Measurements from ENCODE around the gene ZDHHC9. TPM values are rescaled to one million over a fixed set of nuclear protein-coding genes. Genes with fewer than 3 reads are reported as not detected.

ZDHHC9 gene
- total and polyA plus RNA-seq, 2 donors (not counting 1 experiment from before 2014, with no cell fraction given) = 1.3 to 6.1 TPM

DNA sequence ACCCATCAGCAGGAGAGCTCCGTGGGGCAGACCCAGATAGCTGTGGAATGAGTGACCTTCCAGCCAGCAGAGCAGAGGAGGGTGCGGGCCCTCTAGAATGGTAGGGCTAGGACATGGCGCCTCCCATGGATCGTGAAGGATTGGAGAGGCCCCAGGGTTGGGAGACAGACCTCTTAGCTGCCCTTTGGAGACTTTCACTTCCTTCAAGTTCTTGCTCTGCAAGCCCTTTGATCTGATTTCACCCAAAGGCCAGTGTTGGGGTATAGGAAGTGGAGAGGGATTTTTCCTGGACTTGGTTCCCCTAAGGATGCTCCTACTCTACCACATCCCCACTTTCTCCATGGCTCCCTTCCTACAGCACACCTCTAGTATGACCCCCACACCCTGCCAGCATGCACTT lies 61.0 kb downstream of the ZDHHC9 start:
- TF ChIP-seq, protein P1, sequence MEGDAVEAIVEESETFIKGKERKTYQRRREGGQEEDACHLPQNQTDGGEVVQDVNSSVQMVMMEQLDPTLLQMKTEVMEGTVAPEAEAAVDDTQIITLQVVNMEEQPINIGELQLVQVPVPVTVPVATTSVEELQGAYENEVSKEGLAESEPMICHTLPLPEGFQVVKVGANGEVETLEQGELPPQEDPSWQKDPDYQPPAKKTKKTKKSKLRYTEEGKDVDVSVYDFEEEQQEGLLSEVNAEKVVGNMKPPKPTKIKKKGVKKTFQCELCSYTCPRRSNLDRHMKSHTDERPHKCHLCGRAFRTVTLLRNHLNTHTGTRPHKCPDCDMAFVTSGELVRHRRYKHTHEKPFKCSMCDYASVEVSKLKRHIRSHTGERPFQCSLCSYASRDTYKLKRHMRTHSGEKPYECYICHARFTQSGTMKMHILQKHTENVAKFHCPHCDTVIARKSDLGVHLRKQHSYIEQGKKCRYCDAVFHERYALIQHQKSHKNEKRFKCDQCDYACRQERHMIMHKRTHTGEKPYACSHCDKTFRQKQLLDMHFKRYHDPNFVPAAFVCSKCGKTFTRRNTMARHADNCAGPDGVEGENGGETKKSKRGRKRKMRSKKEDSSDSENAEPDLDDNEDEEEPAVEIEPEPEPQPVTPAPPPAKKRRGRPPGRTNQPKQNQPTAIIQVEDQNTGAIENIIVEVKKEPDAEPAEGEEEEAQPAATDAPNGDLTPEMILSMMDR (IDR thresholded peaks at IDR 0.05) = no peak
- Histone ChIP-seq H3K36me3 (replicated peaks in 1 of 2; ENCODE audit: control extremely low read depth in 1 of 2, control insufficient read depth in 1 of 2, extremely low read depth in 1 of 2, insufficient read depth in 2 of 2, low read length in 1 of 2) (peaks cover 0 to 41% of the 10 kb centered on the region in 2 experiments), H3K9me3 (ENCODE audit: control extremely low read depth in 1 of 3, control insufficient read depth in 2 of 3, insufficient read depth in 1 of 3, low read length in 2 of 3) (no peaks in the 10 kb centered on the region), H3K79me2 (ENCODE audit: control insufficient read depth, insufficient read depth, low read length) (peaks cover 92% of the 10 kb centered on the region), H3K4me2 (replicated peaks; ENCODE audit: low read depth, low read length, poor library complexity, severe bottlenecking) (peak overlapping the region; percentile 85), H3K9ac (ENCODE audit: low read length) (peak overlapping the region; percentile 82), H3K27ac (ENCODE audit: low read length in 2 of 2) (peak overlapping the region; percentile 63 to 81), H4K20me1 (ENCODE audit: control insufficient read depth, insufficient read depth, low read length, poor library complexity, severe bottlenecking) (peaks cover 56% of the 10 kb centered on the region), H2AFZ (ENCODE audit: insufficient read depth, low read depth, low read length, poor library complexity, severe bottlenecking) (no peak overlapping the region), H3K4me3 (ENCODE audit: control extremely low read depth in 1 of 5, extremely low read depth in 1 of 5, insufficient read depth in 1 of 5, low read depth in 2 of 5, low read length in 4 of 5) (peak overlapping the region; percentile 56 to 81 (median 65)), H3K4me1 (ENCODE audit: control insufficient read depth in 2 of 2, insufficient read depth in 2 of 2, low read length in 2 of 2) (peaks cover 74 to 80% of the 10 kb centered on the region in 2 donors), H3K27me3 (replicated peaks in 1 of 4; ENCODE audit: control extremely low read depth in 1 of 4, control insufficient read depth in 3 of 4, insufficient read depth in 4 of 4, low read length in 3 of 4) (no peaks in the 10 kb centered on the region)
- intact Hi-C loops (cut with micrococcal nuclease) = loop anchor here (5.0 kb wide), 2 partner anchors 45 to 105 kb away; partner anchors contain the start of gene XPNPEP2
- no peak for ATAC-seq (ENCODE audit: low read depth)
- DNase-seq = peak; percentile 9
- no CpG with 5 or more reads among the region's 4 CpGs for WGBS (ENCODE audit: insufficient coverage)
- H3K27me3 Mint-ChIP-seq = no peaks in the 10 kb centered on the region
- peaks cover 66% of the 10 kb centered on the region for H3K4me1 Mint-ChIP-seq
- POLR2A ChIA-PET = interaction anchor here (1.1 to 4.2 kb wide), 4 partner anchors 11 to 28 kb away, joined by 3 to 35 read pairs (median 20); no protein-coding TSS in a partner anchor
- CTCF ChIA-PET = interaction anchor here (0.8 to 4.5 kb wide), 6 partner anchors 11 to 105 kb away, joined by 4 to 32 read pairs (median 8); partner anchors contain the start of gene XPNPEP2
- H3K27ac Mint-ChIP-seq = peak overlapping the region; percentile 84
- no peaks in the 10 kb centered on the region for H3K9me3 Mint-ChIP-seq (ENCODE audit: insufficient read depth)
- peak overlapping the region; percentile 89 for H3K4me3 Mint-ChIP-seq

DNA sequence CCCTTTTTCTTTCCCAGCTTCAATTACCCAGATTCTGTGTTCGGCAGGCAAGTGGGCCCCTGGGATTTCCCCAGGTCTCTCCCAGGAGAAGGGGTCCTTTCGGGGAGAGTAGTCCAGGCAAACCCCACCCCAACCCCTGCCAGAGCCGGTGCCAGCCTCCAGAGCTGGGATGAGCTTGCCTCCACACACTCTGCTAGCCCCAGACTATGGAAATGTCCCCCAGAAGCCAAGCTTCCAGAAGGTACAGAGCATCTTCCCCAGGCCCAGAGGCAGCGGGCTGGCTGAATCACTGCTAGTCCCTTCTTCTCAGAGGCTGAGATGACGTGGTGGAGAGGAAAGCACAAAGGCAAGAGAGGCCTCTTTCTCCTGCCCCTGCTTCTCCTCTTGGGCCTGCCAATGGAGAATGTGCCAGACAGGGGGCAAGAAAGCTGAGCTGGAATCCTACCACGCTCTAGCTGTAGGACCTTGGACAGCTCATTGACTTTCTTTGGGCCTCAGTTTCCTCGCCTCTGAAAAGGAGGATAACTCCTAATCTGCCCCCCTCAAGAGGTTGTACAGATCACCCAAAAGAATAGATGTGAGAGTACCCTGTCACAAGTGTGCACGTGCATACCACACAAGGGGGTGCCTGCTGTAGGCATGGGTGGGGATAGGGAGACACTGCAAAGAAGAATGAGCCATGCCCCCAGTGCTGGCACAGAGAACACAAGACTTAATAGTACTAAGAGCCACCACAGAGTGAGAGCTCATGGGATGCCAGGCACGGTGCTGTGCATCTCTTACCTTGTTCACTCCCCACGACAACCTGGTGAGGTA lies 61.8 kb downstream of the ZDHHC9 start:
- H3K36me3 ChIP-seq (replicated peaks in 1 of 2; ENCODE audit: control extremely low read depth in 1 of 2, control insufficient read depth in 1 of 2, extremely low read depth in 1 of 2, insufficient read depth in 2 of 2, low read length in 1 of 2) = peaks cover 0 to 33% of the 10 kb centered on the region in 2 experiments
- H3K9me3 ChIP-seq (ENCODE audit: control extremely low read depth in 1 of 3, control insufficient read depth in 2 of 3, insufficient read depth in 1 of 3, low read length in 2 of 3) = no peaks in the 10 kb centered on the region
- H4K20me1 ChIP-seq (ENCODE audit: control insufficient read depth, insufficient read depth, low read length, poor library complexity, severe bottlenecking) = peaks cover 49% of the 10 kb centered on the region
- Mint-ChIP-seq H3K9me3 (ENCODE audit: insufficient read depth) (no peaks in the 10 kb centered on the region), H3K4me3 (peak overlapping the region; percentile 89), H3K27ac (peak overlapping the region; percentile 97), H3K27me3 (no peaks in the 10 kb centered on the region), H3K4me1 (peaks cover 64% of the 10 kb centered on the region)
- H3K27ac ChIP-seq (ENCODE audit: low read length in 2 of 2) = peak overlapping the region; percentile 63 to 81
- ATAC-seq (ENCODE audit: low read depth) (no peak), DNase-seq (peak; percentile 7)
- intact Hi-C loops (cut with micrococcal nuclease) = loop anchor here (1.0 to 5.0 kb wide), 4 partner anchors 9 to 105 kb away; partner anchors contain the start of gene XPNPEP2
- TF ChIP-seq EZH2 (IDR thresholded peaks at IDR 0.05; ENCODE audit: borderline replicate concordance, insufficient read depth, low read depth, low read length, poor library complexity, severe bottlenecking) = no peak
- TF ChIP-seq, protein P1 (IDR thresholded peaks at IDR 0.05) = no peak
- WGBS (ENCODE audit: insufficient coverage) = 0% methylated on average over 1 of the region's 10 CpGs
- peaks cover 75 to 80% of the 10 kb centered on the region in 2 donors for H3K4me1 ChIP-seq (ENCODE audit: control insufficient read depth in 2 of 2, insufficient read depth in 2 of 2, low read length in 2 of 2)
- H3K4me3 ChIP-seq (ENCODE audit: control extremely low read depth in 1 of 5, extremely low read depth in 1 of 5, insufficient read depth in 1 of 5, low read depth in 2 of 5, low read length in 4 of 5) = peak overlapping the region; percentile 56 to 81 (median 65)
- ChIA-PET POLR2A (interaction anchor here (0.8 to 4.2 kb wide), 9 partner anchors 10 to 44 kb away, joined by 3 to 35 read pairs (median 8); no protein-coding TSS in a partner anchor), CTCF (interaction anchor here (1.1 to 4.5 kb wide), 9 partner anchors 10 to 104 kb away, joined by 3 to 32 read pairs (median 9); no protein-coding TSS in a partner anchor)
- H3K27me3 ChIP-seq (replicated peaks in 1 of 4; ENCODE audit: control extremely low read depth in 1 of 4, control insufficient read depth in 3 of 4, insufficient read depth in 4 of 4, low read length in 3 of 4) = no peaks in the 10 kb centered on the region
- no peak overlapping the region for H2AFZ ChIP-seq (ENCODE audit: insufficient read depth, low read depth, low read length, poor library complexity, severe bottlenecking)
- H3K4me2 ChIP-seq (replicated peaks; ENCODE audit: low read depth, low read length, poor library complexity, severe bottlenecking) = peak overlapping the region; percentile 85
- H3K79me2 ChIP-seq (ENCODE audit: control insufficient read depth, insufficient read depth, low read length) = peaks cover 92% of the 10 kb centered on the region
- peak overlapping the region; percentile 82 for H3K9ac ChIP-seq (ENCODE audit: low read length)
